Urinary bladder (tissue), 4 donors: ENCODE measurements around the gene IL36B. TPM values are rescaled to one million over a fixed set of nuclear protein-coding genes. Genes with fewer than 3 reads are reported as not detected.

Experiments used
- DNase-seq: peaks from one replicate; pipeline ENCODE4 v3.0.0-alpha.2; 2015; ENCODE audit errors: extremely low spot score
- H3K27ac ChIP-seq: one replicate; pipeline ENCODE4 v1.5.1; 2013; ENCODE audit warnings: low read depth, mild to moderate bottlenecking, moderate library complexity
- H3K36me3 ChIP-seq: one replicate; pipeline ENCODE4 v1.6.1; 2013; ENCODE audit warnings: mild to moderate bottlenecking, moderate library complexity; ENCODE audit not compliant: insufficient read depth
- H3K4me1 ChIP-seq: one replicate; pipeline ENCODE4 v1.6.1; 2013; ENCODE audit warnings: mild to moderate bottlenecking, moderate library complexity; ENCODE audit not compliant: insufficient read depth
- H3K4me3 ChIP-seq: one replicate; pipeline ENCODE4 v1.5.1; 2013; ENCODE audit warnings: low read depth, low read length
- WGBS: extraction: QIAGEN DNeasy Blood & Tissue Kit; methylation state at CpG from one replicate; pipeline ENCODE4 v1.1.7; 2013; 5-methylcytosine and 5-hydroxymethylcytosine counted together
- polyA plus RNA-seq: library from polyadenylated mRNA; stranded (reverse); fragments of 200-250 nt; gene quantifications from one replicate; pipeline ENCODE4 v1.2.3, GENCODE V29; 2013
- total RNA-seq: library from RNA; depleted of rRNA; stranded (reverse); fragments of >200 nt; gene quantifications from one replicate; pipeline ENCODE4 v1.2.3, GENCODE V29; 2014
- donor health status: healthy with polysubstance abuse.
- donor health status: healthy.

IL36B gene
- total and polyA plus RNA-seq, 2 donors = not detected

- WGBS = 70% methylated on average over 8 of the region's 8 CpGs
- Histone ChIP-seq H3K4me1 (no peaks in the 10 kb centered on the region), H3K36me3 (no peaks in the 10 kb centered on the region), H3K27ac (no peak overlapping the region), H3K4me3 (no peak overlapping the region)
- no peak for DNase-seq
These were observed 30.6 kb upstream of the IL36B start for GRCh38 chr2:113083296-113083695.

DNA sequence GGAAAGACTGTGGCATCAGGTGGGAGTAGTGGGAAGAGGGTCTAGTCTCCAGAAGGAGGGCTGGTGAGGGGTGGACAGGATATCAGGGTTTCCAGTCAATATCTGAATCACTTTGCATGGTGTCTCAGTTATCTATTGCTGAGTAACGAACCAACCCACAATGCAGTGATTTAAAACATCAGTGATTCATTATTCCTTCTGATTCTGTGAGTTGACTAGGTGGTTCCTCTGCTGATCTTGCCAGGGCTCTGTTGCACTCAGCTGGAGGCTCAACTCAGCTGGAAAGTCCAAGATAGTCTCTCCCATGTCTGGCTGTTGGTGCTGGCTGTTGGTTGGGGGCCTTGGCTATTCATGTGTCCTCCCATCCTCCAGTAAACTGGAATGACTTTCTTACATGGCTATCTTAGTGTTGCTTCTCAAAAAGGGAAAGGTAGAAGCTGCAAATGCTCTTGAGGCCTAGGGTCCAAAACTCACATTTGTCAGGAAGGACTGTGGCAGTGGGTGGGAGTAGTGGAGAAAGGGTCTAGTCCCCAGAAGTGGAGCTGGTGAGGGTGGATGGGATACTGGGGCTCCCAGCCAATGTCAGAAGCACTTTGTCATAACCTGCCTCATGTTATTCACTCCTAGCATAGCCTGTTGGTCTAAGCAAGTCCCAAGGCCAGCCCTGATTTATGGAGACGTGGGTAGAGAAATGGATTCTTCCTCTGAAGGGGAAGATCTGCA lies 29.0 kb upstream of the IL36B start:
- WGBS = 75% methylated on average over 2 of the region's 2 CpGs
- no peaks in the 10 kb centered on the region for H3K4me1 ChIP-seq
- DNase-seq = no peak

GRCh38 chr2:113080134-113080533 lies 27.5 kb upstream of the IL36B start:
- no peaks in the 10 kb centered on the region for H3K4me1 ChIP-seq
- H3K4me3 ChIP-seq = no peak overlapping the region
- WGBS = 35% methylated on average over 9 of the region's 9 CpGs
- no peaks in the 10 kb centered on the region for H3K36me3 ChIP-seq
- DNase-seq = no peak
- no peak overlapping the region for H3K27ac ChIP-seq

More for the DNA sequence above, 29.0 kb upstream of the IL36B start:
- no peak overlapping the region for H3K4me3 ChIP-seq
- no peaks in the 10 kb centered on the region for H3K36me3 ChIP-seq
- no peak overlapping the region for H3K27ac ChIP-seq

DNA sequence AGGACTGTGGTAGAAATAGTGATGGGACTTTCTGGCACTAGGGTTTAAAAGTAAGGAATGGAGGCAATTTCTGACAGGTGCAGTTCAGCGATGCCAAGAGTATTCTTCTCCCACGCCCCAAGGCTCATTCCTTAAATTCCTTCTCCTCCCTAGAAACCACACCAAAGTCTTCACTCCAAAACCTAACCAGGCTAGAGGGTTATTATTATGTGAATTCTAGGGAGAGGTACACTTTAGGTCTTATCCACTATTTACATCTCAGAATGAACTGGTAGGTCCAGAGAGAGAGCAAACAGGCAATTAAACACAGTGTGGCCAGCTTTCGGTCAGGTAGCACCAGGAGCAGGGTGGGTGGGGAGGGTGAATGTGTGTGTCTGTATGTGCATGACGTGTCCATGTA lies 26.5 kb upstream of the IL36B start:
- WGBS = 73% methylated on average over 4 of the region's 4 CpGs
- no peak for DNase-seq

GRCh38 chr2:113078350-113078839 lies 25.7 kb upstream of the IL36B start:
- no peaks in the 10 kb centered on the region for H3K36me3 ChIP-seq
- WGBS = 70% methylated on average over 6 of the region's 6 CpGs
- no peaks in the 10 kb centered on the region for H3K4me1 ChIP-seq
- no peak overlapping the region for H3K27ac ChIP-seq
- H3K4me3 ChIP-seq = no peak overlapping the region
- no peak for DNase-seq

More for the DNA sequence above, 26.5 kb upstream of the IL36B start:
- H3K36me3 ChIP-seq = no peaks in the 10 kb centered on the region
- no peaks in the 10 kb centered on the region for H3K4me1 ChIP-seq
- H3K27ac ChIP-seq = no peak overlapping the region
- no peak overlapping the region for H3K4me3 ChIP-seq

GRCh38 chr2:113077921-113078320 lies 25.3 kb upstream of the IL36B start:
- H3K4me1 ChIP-seq = no peaks in the 10 kb centered on the region
- WGBS = 51% methylated on average over 1 of the region's 1 CpG
- no peak for DNase-seq

GRCh38 chr2:113076954-113077669 lies 24.4 kb upstream of the IL36B start:
- Histone ChIP-seq H3K4me1 (no peaks in the 10 kb centered on the region), H3K27ac (no peak overlapping the region), H3K36me3 (no peaks in the 10 kb centered on the region), H3K4me3 (no peak overlapping the region)
- DNase-seq = no peak
- WGBS = 59% methylated on average over 3 of the region's 3 CpGs

More at GRCh38 chr2:113077921-113078320, 25.3 kb upstream of the IL36B start:
- Histone ChIP-seq H3K36me3 (no peaks in the 10 kb centered on the region), H3K27ac (no peak overlapping the region), H3K4me3 (no peak overlapping the region)

DNA sequence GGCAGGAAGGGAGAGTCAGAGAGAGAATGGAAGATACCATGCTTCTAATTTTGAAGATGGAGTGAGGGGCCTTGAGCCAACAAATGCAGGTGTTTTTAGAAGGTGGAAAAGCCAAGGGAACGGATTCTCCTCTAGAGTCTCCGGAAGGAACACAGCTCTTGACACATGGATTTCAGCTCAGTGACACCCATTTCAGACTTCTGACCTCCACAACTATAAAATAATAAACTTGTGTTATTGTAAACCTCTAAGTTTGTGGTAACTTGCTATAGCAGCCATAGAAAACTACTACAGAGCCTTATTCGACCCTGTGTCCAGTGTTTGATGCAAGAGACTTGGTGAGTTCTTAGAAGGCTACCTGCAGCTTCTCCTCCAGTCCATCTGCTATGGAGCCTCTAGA lies 22.9 kb upstream of the IL36B start:
- Histone ChIP-seq H3K27ac (no peak overlapping the region), H3K4me3 (no peak overlapping the region), H3K36me3 (no peaks in the 10 kb centered on the region), H3K4me1 (no peaks in the 10 kb centered on the region)
- no peak for DNase-seq
- 88% methylated on average over 3 of the region's 3 CpGs for WGBS

GRCh38 chr2:113075030-113075429 lies 22.4 kb upstream of the IL36B start:
- WGBS = 72% methylated on average over 5 of the region's 5 CpGs
- no peak overlapping the region for H3K27ac ChIP-seq
- H3K4me1 ChIP-seq = no peaks in the 10 kb centered on the region
- H3K4me3 ChIP-seq = no peak overlapping the region
- DNase-seq = no peak
- H3K36me3 ChIP-seq = no peaks in the 10 kb centered on the region

DNA sequence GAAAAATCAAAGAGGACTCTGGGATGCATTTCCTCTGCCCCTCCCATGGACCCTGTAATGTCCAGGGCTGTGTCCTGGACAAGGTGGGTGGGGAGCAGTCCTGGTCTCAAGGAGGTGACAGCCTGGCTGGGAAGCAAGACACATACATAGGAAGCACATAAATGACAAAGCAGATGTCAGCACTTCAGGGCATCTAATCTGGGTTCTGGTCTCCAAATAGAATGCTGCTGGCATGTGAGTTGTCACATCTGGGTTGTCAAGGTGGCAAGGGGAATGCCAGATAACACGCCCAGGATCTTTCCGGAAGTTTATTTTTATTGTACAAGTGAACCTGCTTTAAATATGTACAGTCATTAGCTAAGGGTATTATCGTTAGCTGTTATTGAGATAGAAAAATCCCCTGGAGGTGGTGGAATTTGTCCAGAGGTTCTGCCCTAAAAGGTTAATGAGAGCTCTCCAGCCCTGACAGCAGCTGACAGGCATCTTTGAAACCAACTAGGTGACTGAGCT lies 20.7 kb upstream of the IL36B start:
- no peak overlapping the region for H3K27ac ChIP-seq
- H3K4me3 ChIP-seq = no peak overlapping the region
- WGBS = 43% methylated on average over 3 of the region's 3 CpGs
- H3K36me3 ChIP-seq = no peaks in the 10 kb centered on the region
- DNase-seq = no peak
- no peaks in the 10 kb centered on the region for H3K4me1 ChIP-seq

- Histone ChIP-seq H3K27ac (no peak overlapping the region), H3K36me3 (no peaks in the 10 kb centered on the region), H3K4me3 (no peak overlapping the region), H3K4me1 (no peaks in the 10 kb centered on the region)
- no peak for DNase-seq
- 57% methylated on average over 4 of the region's 4 CpGs for WGBS
These were observed 19.9 kb upstream of the IL36B start for GRCh38 chr2:113072584-113072983.

GRCh38 chr2:113070606-113070975 lies 17.9 kb upstream of the IL36B start:
- 86% methylated on average over 1 of the region's 1 CpG for WGBS
- Histone ChIP-seq H3K4me1 (no peaks in the 10 kb centered on the region), H3K36me3 (no peaks in the 10 kb centered on the region), H3K27ac (no peak overlapping the region), H3K4me3 (no peak overlapping the region)
- no peak for DNase-seq

- Histone ChIP-seq H3K36me3 (no peaks in the 10 kb centered on the region), H3K4me1 (no peaks in the 10 kb centered on the region), H3K4me3 (no peak overlapping the region), H3K27ac (no peak overlapping the region)
- DNase-seq = no peak
- 84% methylated on average over 4 of the region's 4 CpGs for WGBS
These were observed 17.3 kb upstream of the IL36B start for GRCh38 chr2:113069676-113070605.
